Stimulated activated CD8-positive, alpha-beta memory T cell treated with anti-CD3 and anti-CD28 coated beads, Interleukin-15, amount 100 ng/mL, for 48 hours (primary cell): ENCODE results near the gene QRICH1.

Experiments
- DNase-seq, 2 donors: peaks; one replicate each; pipeline ENCODE4 v3.0.0-alpha.2; 2020; ENCODE audit warnings: low read depth in 2 of 2

The QRICH1 gene

DNA sequence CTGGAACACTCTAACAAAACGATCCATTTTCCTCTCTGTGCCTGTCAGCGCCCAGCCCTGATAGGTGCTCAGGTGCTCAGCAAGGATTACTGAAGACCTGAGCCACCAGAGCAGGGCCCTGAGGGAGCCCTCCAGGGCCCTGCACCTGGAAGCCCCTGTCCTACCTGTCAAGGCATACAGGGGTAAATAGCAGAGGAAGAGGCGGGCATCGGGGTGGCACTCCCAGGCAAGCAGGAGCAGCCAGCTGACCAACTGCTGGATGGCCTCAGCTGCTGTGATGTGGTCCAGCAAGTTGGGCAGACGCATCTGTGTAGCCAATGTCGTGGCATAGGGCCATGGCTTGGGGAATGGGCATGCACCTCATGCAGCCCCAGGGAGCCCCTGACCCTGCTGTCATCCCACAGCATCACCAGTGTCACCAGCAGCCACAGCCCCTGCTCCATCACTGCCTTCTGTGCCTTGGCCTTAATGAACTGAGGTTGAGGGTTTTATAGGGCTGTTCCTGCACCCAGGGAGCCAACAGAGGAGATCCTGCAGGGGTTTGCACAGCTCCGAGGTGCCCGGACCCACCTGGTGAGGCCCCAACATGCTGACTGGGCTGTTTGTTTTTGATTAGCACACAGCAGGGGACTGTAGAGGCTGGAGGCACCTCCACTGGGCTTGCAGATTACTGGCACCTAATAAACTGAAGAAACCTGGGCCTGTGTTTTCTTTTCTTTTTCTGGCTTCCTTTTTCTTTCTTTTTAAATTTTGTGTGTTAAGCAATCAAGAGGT is 94.6 kb downstream of the QRICH1 start:
- DNase-seq = no peak

DNA sequence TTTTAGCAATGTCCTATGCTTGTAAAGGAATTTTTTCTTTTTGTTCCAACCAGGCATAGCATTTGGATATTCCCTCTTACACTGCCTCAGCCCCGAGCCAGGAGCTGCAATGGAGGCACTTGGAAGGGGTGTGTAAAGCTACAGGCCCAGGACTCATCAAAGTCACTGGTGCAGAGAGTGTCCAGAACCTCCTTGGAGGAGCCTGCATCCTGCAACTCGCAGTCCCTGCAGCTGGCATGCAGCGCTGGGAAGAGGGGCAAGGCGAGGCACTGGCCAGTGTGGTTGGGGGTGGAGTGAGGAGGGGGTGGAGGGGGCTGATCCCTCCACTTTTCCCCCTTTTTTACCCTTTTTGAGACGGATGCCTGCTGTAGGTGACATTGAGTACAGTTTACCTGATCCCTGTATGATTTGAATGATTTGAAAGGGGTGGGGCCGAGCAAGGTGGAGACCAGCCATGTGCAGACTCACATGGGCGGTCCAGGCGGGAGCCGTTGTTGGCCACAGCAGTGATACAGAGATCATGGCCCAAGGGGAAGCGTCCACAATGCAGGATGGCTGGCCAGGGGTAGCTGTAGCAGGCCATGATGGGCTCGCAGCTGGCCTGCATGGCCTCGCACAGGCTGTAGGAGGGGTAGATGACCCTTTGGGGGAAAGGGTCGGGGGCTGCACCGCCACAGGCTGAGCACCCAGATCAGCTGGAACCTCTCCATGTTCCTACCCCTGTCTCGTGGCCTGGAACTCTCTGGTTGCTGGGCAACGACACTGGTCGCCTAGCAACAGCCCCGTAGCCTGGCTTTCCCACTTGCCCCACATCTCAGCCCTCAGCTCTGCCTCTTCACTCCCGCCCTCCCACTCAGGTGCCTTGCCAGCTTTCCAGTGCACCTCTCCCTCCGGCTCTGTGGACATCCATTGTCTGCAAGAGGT is 95.9 kb downstream of the QRICH1 start:
- DNase-seq = no peak

DNA sequence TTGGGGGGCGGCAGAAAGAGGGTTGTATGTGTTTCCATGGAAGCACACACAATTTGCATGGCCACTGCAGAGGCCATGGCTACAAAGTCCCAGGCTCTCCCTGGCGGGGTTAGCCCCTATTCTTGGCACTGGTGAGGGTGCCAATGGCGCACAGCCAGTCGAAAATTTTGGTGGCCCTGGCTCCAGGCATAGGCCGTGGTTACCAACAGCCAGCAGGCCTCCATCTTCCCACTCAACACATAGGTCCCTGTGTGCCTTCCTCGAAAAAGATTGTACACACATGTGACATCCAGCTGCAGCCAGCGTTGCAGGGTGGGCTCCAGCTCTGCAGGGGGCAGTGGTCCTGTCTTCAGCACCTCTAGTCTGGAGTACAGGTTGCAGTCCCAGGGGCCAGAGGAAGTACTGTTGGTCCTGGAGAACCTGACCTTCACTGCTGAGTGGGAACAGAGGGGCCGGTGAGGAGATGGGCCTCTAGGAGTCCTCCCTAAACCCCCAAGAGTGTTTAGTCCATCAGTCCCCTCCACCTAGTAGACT is 96.7 kb downstream of the QRICH1 start:
- DNase-seq = no peak

DNA sequence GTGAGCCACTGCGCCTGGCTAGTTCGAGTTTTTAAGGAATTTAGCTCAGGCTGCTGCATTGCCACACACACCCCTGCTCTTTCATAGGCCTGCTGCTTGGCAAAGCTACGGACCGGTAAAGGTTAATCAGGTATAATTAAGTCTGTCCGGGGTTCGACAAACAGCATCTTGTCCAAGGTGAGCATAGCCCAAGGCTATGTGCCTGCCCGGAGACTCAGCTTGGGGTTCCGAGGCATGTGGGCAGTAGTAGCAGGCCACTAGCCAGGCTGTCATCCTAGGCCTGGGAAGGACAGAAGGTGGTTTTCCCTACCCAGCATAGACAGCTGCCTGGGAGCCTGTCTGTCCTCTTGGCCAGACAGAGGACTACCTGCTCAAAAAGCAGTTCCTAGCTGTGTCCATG is 97.2 kb downstream of the QRICH1 start:
- DNase-seq = no peak

DNA sequence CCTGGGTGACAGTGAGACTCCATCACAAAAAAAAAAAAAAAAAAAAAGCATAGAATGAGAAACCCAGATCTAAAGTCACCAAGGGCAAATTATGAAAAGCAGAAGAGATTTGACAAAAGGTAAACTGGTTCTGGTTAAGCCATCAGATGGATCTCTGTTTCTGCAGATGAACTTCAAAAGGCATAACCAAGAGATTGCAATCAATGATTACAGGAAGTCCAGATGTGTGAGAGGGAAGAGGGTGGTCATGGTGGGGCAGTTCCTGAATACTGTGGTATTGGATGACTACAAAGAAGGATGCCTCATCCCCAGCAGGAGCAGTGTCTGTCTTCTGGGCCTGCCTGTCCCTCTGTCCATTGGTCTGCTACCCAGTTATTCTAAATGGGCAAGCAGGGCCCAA is 100.0 kb downstream of the QRICH1 start:
- no peak for DNase-seq

DNA sequence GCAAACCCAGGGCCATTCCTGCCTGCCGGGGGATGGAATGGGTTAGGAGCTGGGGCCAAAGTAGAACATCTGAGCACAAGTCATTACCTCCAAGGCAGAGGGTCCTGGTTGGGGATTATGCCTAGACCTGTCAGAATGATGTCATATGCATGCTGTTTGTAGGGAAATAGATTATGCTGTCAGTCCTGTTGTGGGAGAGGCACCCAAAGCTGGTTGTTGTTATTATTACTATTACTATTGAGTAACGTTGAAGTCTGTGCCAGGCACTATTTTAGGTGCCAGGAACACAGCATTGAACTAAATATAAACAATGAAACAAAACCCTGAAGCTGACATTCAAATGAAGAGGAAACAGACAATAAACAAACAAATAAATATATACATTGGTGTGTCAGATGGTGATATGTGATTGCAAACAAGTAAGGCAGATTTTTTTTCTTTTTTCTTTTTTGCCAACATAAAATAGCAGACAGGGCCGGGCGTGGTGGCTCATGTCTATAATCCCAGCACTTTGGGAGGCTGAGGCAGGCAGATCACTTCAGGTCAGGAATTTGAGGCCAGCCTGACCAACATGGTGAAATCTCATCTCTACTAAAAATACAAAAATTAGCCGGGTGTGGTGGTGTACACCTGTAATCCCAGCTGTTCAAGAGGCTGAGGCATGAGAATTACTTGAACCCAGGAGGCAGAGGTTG is 101.9 kb downstream of the QRICH1 start:
- no peak for DNase-seq

DNA sequence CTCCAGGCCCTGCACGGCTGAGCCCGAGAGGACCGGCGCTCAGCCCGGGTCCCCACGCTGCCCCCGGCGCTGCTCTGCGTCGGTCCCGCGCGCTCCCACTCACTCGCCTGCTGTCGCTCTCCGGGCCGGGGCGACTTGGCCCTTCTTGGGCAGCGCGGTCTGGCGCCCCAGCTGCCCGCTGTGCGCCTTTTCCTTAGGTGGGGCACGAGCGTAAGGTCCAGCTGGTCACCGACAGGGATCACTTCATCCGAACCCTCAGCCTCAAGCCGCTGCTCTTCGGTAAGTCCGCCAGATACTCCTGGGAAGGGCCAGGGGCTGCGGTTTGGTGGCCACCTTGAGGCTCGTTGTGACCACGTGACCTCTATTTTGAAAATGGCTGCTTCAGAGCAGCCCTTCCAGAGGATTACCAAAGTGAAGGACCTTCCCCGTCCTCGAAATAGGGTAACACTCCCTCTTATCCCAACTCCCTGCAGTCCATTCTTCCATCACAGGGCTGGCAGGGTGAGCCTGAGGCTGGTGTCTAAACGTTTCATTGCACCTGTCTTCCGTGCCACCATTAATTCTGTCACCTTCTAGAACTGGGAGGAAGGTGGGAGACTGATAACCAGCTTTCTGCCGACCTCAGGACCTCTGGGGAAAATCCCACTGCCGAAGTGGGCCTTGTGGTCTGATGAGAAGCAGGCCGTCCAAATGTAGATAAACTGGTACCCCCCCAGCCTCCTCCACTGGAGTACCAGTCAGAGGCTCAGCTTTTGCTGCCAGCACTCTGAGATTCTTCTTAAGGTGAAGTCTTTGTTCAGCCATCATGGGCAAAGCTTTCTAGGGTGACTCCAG is 103.0 kb downstream of the QRICH1 start:
- DNase-seq = no peak

DNA sequence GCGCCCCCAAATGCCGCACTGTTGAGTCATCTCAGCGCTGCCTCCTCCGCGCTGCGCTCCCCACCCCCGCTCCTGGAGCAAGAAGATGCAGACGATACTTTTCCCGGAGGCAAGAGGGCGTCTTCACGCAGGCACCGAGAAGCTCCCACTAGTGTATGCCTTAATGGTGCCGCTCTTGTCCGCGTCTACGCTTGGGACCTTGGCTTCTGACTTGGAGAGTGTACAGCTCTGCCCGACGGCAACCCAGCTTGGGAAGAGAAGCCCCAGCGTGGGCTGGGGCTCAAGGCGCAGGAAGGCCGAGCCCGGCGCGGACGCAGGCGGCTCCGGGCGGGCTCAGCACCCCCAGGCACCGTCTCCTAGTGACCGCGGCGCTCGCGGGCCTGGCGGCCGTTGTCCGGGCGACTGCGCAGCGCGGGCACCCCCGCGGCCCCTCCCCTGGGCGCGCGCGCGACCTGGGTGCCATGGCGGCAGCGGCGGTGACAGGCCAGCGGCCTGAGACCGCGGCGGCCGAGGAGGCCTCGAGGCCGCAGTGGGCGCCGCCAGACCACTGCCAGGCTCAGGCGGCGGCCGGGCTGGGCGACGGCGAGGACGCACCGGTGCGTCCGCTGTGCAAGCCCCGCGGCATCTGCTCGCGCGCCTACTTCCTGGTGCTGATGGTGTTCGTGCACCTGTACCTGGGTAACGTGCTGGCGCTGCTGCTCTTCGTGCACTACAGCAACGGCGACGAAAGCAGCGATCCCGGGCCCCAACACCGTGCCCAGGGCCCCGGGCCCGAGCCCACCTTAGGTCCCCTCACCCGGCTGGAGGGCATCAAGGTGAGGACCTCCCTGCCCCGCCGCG is 103.9 kb downstream of the QRICH1 start, which contains the start of gene P4HTM:
Gene P4HTM (plus strand): TSS at position 446 of the 840 bp plus-strand sequence. CDS start 16 bp downstream, at position 462.
- peak; percentile 82 to 83 for DNase-seq

DNA sequence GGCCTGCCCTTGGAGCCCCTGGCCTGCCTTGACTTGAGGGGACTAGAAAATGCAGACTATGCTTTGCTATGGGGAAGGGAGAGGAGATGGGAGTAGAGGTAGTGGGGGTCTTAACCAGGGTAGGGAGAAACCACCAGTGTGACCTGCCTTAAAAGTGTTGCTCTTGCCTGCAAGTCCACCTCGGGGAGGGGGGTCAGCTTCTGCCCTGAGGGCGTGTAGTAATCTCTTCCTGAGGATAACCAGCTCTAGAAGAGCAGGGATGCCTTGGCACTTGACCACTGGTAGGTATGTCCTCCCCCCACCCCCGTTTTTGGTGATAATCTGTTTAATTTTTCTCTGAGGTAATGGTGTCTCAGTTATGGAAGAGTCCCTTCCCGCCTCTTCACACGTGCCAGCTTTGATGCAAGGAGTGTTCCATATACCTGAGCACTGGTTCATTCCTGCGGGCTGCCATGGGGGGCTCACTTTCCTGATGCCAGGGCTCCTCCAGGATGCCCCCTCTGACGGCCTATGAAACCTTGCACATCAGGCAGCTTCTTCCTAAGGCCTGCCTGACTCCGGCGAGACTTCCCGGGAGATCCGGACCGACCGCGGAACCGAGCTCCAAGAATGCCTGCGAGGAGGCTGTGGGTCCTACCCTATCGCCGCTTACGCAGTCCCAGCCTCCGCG is 104.6 kb downstream of the QRICH1 start:
- no peak for DNase-seq

DNA sequence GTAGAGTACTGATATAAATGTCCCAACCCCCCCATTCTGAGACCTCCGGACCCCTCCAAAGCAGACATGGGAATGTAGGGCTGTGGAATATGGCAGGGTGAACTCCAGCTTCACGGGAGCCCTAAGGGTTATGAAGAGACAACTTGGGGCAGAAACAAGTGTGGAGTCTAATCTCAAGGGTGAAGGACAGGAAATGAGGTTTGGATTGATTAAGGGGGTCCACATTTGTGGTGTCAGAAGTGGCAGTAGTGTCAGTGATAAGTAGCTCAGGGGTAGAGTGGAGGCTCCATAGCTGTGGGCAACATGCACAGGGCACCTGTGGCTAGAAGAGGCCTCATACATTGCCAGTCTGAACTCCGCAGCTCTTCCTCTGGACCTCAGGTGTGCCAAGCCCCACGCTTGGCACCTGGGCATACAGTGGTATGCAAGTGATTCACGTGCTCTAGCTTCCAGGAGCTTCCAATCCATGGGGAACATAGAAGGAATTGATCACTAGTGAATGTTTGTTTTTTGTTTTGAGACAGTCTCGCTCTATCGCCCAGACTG is 108.0 kb downstream of the QRICH1 start:
- no peak for DNase-seq

DNA sequence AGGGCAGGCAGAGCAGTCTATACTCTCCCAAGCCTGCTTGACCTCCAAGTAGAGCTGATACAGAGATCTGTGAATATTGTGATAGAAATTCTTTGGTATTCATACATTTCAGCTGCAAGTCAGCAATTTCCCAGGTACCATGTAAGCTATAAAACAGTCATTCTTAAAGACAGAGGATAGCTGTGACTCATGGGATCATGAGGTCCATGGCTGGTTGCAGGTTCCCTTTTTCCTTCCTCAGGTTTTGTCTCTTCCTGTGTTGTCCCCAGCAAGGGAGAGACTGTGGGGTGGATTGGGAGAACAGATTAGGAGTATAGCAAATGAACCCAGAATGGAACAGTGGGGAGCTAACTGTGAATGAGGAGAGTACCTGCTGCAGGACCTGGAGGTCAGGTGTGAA is 109.2 kb downstream of the QRICH1 start:
- no peak for DNase-seq

DNA sequence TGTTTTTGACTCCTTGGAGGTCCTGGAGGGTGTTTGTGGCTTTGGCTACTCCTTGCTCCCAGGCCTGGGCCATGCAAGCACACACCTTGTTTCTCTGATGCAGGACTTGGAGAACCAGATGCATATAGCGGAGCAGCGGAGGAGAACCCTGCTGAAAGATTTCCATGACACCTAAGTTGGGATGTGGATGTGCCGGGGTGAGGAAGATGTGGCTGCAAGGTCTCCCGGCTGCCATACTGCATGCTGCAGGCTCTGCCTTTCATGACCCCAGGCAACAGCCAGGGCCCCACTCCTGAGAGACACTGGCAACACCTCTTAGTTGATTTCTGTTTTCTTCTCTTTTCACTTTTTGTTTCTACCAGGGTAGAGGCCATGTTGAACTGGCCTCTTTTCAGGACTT is 110.8 kb downstream of the QRICH1 start:
- no peak for DNase-seq

DNA sequence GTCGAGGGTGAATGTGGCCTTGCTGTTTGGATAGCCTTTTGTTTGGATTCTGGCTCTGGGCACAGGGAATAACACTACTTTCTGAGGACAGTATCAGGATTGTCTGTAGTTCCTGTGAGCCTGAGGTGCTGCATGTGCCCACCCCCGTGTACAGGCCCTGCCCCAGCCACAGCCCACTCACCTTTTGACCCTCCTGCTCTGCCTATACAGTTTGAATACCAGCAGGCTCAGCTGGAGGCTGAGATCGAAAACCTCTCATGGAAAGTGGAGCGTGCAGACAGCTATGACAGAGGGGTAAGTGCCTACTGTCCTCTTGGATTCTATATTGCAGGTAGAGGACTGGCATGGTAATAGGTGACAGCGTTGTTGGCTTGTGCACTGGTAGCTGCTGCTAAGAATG is 111.2 kb downstream of the QRICH1 start:
- no peak for DNase-seq

DNA sequence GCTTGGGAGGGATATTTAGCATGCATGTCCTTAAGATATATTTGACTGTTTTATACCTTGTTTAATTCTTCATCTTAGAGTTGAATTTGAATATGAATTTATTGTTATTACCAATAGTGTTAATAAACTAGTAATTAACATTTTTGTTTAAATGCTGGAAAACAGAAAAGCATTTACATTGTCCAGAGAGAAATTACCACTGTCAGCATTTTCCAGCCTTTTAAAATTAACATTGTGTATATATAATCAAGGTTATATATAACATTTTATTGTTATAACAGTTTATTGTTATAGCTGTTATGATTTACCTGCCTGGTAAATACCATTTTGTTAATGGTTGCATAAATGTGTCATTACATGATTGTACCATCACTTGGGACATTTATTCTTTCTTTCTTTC is 111.9 kb downstream of the QRICH1 start:
- DNase-seq = no peak

DNA sequence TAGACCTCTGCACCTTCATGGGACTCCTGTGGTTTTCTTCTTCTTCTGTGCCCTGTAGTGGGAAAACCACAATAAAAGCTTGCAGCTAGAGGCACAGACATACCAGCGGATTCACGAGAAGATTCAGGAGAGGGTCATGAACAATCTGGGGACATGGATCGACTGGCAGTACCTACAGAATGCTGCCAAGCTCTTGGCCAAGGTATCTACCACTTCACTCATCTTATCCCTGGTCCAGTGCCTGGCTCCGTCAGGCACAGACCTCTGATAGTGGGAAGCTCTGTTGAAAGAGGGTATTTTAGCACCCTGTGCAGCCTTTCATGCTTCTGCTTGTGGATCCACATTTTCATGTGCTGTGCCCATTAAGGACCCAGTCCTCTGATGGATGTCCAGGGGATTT is 113.6 kb downstream of the QRICH1 start:
- no peak for DNase-seq
